ENCODE measurements around the gene RASAL1.
"Not testable (repeated sequence)": the region's sequence is repeated elsewhere in the genome, so short reads cannot be mapped to it uniquely, and the experiment has no call there.

Gene RASAL1

GRCh38 chr12:113161415-113162016 is 26.0 kb upstream of the RASAL1 start:
- DNase-seq (ENCODE audit: low read depth): no peak

DNA sequence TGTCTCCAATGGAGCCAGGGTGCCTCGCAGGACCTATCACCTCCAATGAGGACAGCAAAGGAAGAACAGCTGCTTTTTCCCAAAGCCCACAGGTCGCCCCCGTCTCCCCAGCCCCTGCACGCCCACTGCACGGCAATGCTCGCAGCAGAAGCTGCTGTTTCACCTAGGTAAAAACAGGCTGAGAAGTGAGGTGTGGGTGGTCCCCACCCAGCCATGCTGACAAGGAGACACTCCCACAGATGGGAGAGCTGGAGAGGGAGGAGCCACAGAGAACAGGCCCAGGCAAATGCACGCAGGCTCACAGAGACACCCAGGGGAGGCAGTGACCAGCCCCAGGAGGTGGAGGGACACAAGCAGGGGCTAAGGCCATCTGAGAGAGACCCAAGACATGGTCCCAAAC is 24.4 kb upstream of the RASAL1 start:
- no peak for DNase-seq (ENCODE audit: low read depth)

- DNase-seq (ENCODE audit: low read depth): no peak
These were observed 23.1 kb upstream of the RASAL1 start for GRCh38 chr12:113158439-113159203.

DNA sequence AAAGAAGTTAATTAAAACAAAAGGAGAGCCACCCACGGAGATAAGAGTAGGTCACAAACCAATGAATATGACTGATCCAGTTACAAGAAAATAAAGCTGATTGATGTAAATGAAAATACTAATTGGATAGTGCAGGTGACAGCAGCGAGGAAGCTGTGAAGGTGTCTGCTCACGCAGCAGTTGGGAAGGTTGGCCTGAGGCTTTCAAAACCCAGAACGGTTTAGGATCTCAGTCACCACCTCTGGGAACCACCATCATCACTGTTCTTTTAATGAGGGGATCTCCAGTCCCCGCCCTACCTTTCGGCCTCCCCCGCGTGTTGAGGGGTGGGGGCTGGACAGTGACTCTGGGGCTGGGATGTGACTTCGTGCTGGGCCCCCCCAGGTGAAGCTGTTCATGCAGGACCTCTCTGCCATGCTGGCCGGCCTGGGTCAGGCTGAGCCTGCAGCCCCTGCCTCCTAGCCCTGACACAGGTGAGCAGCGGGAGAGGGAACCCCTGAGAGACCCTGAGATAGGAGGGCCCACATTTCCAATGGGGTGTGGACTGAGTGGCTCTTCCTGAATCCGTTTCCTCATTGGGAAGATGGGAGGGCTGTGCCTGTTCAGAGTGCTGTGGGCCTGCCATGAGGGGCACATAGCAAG is 21.8 kb upstream of the RASAL1 start:
- DNase-seq (ENCODE audit: low read depth): no peak

DNA sequence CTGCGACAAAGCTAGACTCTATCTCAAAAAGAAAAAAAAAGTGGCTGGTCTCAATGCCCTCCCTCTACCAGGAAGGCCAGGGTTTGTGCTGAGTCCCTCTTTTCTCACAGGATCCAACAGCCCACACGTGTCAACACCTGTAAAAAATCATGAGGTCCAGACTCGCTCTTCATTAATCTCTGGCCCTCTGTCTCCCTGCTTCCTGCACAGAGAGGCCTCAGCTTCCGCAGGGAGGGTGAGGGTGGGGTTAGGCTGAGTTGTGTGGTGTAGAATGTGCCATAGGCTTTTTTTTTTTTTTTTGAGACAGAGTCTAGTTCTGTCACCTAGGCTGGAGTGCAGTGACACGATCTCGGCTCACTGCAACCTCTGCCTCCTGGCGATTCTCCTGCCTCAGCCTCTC is 20.1 kb upstream of the RASAL1 start:
- no peak for DNase-seq (ENCODE audit: low read depth)

GRCh38 chr12:113155060-113155459 is 19.5 kb upstream of the RASAL1 start:
- DNase-seq (ENCODE audit: low read depth): no peak

DNA sequence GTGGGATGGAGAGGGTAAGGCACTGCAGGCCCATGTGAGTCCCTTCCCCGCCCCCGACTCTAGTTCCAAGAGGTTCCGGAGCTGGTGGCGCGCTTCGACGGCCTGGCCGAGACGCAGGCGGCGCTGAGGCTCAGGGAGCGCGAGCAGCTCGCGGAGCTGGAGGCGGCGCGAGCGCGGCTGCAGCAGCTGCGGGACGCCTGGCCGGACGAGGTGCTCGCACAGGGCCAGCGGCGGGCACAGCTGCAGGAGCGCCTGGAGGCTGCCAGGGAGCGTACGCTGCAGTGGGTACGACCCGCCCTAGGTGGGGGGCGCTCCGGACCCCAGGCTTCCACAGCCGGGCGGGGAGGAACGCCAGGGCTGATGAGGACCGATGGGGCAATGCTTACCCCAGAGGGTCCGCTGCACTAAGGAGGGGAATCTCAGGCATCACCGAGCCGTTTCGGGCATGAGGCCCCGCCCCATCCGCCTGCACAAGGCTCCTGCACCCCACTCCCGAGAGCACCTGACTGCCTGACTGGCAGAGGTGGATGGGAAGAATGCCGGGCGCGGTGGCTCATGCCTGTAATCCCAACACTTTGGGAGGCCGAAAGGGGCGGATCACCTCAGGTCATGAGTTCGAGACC is 18.9 kb upstream of the RASAL1 start:
- DNase-seq (ENCODE audit: low read depth): no peak

DNA sequence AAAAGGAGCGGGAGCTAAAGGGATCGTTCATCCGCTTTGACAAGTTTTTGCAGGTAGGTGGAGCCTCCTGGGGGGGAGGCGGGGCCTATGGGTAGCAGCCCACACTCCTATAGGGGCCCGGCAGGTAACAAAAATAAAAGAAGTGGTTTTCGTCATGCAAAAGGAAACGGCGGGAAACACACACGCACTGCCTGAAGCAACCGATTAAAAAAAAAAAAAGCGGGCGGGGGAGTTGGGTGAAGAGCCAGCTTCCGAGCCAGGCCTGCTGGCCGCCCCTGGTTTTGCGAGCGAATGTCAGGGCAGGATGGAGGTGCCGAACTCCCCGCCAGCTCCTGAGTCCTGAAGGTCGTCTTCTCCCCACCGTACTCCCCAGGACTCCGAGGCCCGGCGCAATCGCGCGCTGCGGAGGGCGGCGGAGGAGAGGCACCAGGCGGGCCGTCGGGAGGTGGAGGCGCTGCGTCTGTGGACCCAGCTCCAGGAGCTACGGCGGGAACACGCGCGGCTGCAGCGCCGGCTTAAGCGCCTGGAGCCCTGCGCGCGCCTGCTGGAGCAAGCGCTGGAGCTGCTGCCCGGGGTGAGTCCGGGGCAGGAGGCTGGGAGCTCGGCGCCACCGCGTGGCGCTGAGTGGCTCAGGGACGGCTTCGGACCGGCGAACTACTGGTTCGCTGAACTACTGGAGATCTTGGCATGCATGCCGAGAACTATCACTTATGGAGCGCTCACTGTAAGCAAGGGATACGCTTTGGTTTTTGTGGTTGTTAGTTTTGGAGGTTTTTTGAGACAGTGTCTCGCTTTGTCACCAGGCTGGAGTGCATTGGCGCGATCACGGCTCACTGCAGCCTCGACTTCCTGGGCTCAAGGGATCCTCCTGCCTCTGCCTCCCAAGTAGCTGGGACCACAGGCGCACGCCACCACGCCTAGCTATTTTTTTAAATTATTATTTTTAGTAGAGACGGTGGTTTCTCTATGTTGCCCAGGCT is 17.6 kb upstream of the RASAL1 start:
- DNase-seq (ENCODE audit: low read depth): peak; percentile 36

GRCh38 chr12:113152196-113152834 is 16.8 kb upstream of the RASAL1 start:
- DNase-seq (ENCODE audit: low read depth): no peak

DNA sequence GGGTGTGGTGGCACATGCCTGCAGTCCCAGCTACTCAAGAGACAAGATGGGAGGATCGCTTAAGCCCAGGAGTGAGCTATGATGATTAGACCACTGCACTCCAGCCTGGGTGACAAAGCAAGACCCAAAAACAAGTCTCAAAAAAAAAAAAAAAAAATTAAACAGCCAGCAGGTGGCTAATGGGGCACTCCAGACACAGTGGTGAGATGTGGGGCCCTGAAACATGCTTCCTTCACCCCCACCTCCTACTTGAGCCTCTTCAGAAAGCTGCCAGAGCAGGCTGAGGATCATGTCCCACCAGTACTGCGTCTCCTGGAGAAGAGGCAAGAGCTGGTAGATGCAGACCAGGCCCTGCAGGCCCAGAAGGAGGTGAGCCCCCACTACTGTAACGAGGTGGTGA is 16.1 kb upstream of the RASAL1 start:
- no peak for DNase-seq (ENCODE audit: low read depth)

DNA sequence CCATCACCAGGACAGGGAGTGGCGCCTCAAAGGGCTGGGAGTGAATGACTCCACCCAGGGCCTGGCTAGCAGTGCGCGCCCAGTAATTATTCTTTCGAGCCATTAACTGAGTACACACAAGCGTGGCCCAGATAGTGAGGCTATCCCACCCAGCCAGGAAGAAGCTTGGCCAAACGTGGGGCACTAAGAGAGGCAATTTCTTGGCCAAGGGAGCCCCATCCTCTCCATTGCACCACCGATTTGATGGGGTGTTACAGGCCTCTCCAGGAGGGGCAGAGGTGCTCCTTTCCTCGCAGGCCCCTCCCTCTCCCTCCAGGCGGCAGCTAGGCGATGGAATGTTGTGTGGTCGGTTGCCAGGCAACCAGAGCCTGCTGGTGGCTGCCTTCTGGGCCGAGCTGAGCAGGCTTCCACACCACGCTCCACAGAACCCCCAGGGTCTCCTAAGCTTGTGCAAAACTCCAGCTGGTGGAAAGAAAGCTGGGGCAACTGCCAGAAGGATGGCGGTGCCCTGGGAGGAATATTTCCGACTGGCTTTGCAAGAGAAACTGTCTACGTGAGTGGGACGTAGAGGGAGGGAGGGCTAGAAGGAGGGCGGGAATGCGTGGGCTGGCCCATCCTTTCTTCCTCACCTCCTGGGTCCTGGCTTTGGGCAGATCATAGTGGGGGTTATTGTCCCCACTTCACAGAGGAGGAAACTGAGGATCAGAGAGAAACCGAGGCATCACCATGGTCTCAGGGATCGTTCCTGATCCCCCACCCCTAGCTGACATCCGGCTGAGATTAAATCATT is 14.0 kb upstream of the RASAL1 start, which contains the start of gene CFAP73:
TSS of gene CFAP73 (plus strand) at position 364 of the 790 bp plus-strand sequence. CDS start at position 498, 134 bp downstream.
- DNase-seq (ENCODE audit: low read depth): no peak

DNA sequence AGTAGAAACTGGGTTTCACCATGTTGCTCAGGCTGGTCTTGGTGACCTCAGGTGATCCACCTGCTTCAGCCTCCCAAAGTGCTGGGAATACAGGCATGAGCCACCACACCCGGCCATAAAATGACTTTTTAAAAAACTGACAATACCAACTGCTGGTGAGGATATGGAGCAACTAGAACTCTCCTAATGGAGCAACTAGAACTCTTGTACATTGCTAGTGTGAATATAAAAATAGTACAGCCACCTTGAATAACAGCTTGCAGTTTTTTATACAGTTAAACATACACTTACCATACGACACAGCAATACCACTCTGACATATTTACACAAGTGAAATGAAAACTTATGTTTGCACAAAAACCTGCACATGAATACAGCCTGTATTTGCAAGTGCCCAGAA is 11.4 kb upstream of the RASAL1 start:
- no peak for DNase-seq (ENCODE audit: low read depth)

GRCh38 chr12:113145720-113146551 is 10.4 kb upstream of the RASAL1 start:
- no peak for DNase-seq (ENCODE audit: low read depth)

- no peak for DNase-seq (ENCODE audit: low read depth)
These were observed 9.2 kb upstream of the RASAL1 start for GRCh38 chr12:113144806-113145205.

- no peak for DNase-seq (ENCODE audit: low read depth)
These were observed 8.4 kb upstream of the RASAL1 start for GRCh38 chr12:113143959-113144358.

DNA sequence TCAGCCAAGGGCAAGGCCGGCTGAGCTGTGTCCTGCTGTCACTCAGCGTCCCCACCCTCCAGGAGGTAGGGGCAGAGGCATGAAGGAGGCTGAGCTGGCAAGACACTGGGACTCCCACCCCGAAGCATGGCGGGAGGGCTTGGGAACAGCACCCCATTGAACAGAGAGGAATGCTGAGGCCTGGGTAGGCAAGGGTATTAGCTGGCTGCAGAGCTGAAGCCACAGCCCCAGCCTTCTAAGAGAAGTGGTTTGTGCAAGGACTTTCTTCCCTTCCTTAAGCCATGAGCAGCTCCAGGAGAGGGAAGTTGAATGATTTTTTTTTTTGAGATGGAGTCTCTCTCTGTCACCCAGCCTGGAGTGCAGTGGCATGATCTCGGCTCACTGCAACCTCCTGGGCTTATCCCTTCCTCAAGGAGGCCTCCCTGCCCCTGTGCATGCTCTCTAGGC is 7.3 kb upstream of the RASAL1 start:
- no peak for DNase-seq (ENCODE audit: low read depth)

DNA sequence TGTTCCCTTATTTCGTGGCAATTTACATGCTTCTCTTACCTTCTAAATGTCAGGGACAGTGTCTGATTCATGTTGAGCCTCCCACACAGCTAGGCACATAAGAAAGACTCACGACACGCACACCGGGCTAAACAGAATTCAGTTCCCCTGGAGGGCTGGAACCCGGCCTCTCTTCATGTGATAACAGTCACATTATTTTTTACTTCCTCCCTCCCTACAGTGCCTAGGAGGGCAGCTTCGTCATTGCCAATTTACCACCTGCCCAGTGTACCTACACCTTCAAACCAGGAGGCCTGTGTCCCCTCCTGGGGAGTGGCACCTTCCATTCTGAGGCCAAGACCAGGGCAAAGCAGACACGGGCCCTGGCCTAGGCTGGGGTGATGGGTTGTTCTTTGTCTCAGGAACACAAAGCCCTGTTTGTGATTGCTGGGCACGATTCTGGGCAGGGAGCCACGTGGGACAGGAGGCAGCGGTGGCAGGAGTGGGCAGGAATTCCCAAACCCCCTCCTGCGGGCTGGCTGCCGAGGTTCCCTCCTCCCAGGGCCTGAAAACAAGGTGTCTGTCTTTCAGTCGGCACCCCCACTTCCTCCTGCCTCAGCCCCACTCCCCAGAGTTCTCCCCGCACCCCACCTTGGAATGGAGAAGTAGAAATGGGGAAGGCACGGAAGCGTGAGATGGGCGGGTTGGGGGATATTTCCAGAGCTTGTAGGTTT is 6.8 kb upstream of the RASAL1 start:
- no peak for DNase-seq (ENCODE audit: low read depth)

DNA sequence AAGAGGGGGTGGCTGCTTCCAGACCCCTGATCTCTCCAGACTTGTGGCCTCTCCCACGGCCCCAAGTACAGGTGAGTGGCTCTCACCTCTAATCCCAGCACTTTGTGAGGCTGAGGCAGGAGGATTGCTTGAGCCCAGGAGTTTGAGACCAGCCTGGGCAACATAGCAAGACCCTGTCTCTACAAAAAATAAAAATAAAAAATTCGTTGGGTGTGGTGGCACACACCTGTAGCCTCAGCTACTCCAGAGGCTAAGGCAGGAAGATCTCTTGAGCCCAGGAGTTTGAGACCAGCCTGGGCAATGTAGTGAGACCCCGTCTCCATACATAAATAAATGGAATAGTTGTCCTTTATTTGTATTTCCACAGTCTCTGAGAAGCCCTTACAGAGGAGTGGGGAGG is 6.2 kb upstream of the RASAL1 start:
- DNase-seq (ENCODE audit: low read depth): not testable (repeated sequence)

DNA sequence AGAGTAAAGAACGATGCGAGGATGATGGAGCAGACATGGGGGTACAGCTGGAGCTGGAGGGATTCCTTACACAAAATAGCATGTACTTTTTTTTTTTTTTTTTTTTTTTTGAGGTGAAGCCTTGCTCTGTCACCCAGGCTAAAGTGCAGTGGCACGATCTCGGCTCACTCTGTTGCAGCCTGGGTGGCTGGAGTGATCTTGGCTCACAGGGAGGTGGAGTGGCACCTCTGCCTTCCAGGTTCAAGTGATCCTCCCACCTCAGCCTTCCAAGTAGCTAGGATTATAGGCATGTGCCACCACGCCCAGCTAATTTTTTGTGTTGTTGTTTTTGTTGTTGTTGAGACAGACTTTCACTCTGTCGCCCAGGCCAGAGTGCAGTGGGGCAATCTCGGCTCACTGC is 5.1 kb upstream of the RASAL1 start:
- no peak for DNase-seq (ENCODE audit: low read depth)

All from stimulated activated CD8-positive, alpha-beta memory T cell treated with anti-CD3 and anti-CD28 coated beads, Interleukin-4, amount 100 ng/mL, for 24 hours (primary cell).